H1 (cell line): ENCODE data around the gene SEC61B. TPM values are rescaled to one million over a fixed set of nuclear protein-coding genes. Genes with fewer than 3 reads are reported as not detected.

Experiments used
- CTCF ChIA-PET: fragments of 300-600 bp; sonication (Branson Sonifier 250); formaldehyde crosslinking; loops from one replicate; lab custom pipeline; 2021; ENCODE audit not compliant: partially characterized antibody; lab: Charles Lee
- POLR2A ChIA-PET: fragments of 300-600 bp; sonication (Branson Sonifier 250); formaldehyde crosslinking; loops from one replicate; lab custom pipeline; 2021; ENCODE audit warnings: inconsistent platforms; ENCODE audit not compliant: partially characterized antibody; lab: Charles Lee
- DNase-seq, 2 experiments: peaks; one replicate each; pipeline versions ENCODE4 v3.0.0 to v3.0.0-alpha.2; 2010 to 2022; ENCODE audit warnings: low spot score in 2 of 2, low read depth in 1 of 2, mixed read lengths in 1 of 2
- FAIRE-seq: peaks from 2 replicates; lab custom pipeline; 2011; peaks lifted over from hg19 to GRCh38; lab: Jason Lieb, UNC
- H2AFZ ChIP-seq: 2 replicates; pipeline ENCODE4 v1.8.1; 2012; ENCODE audit warnings: low read length, inconsistent platforms
- H2AK5ac ChIP-seq: 2 replicates; pipeline ENCODE4 v1.6.1; 2013; ENCODE audit warnings: low read depth, low read length
- H2BK120ac ChIP-seq: replicated peaks from 2 replicates; pipeline ENCODE3; 2013; ENCODE audit warnings: low read depth, low read length, inconsistent platforms
- H2BK12ac ChIP-seq: 2 replicates; pipeline ENCODE4 v1.6.1; 2013; ENCODE audit warnings: low read depth, low read length
- H2BK15ac ChIP-seq: 2 replicates; pipeline ENCODE4 v1.6.1; 2013; ENCODE audit warnings: low read length
- H2BK20ac ChIP-seq: 2 replicates; pipeline ENCODE4 v1.6.1; 2013; ENCODE audit warnings: low read length
- H2BK5ac ChIP-seq: 2 replicates; pipeline ENCODE4 v1.6.1; 2013; ENCODE audit warnings: low read depth, low read length
- H3K14ac ChIP-seq: 2 replicates; pipeline ENCODE4 v1.6.1; 2013; ENCODE audit warnings: inconsistent platforms; ENCODE audit not compliant: insufficient read length
- H3K18ac ChIP-seq: 2 replicates; pipeline ENCODE4 v1.6.1; 2013; ENCODE audit warnings: low read length; ENCODE audit errors: extremely low read depth
- H3K23ac ChIP-seq: 2 replicates; pipeline ENCODE4 v1.6.1; 2013; ENCODE audit warnings: inconsistent platforms; ENCODE audit not compliant: insufficient read length
- H3K23me2 ChIP-seq: 2 replicates; pipeline ENCODE4 v1.6.1; 2013; ENCODE audit warnings: low read depth, low read length
- H3K27ac ChIP-seq: 2 replicates; pipeline ENCODE4 v1.6.1; 2011; ENCODE audit warnings: low read depth, low read length, inconsistent platforms
- H3K27me3 ChIP-seq, 4 experiments: replicated peaks in 1 of 4; 1 replicate in 1 of 4; 2 replicates in 3 of 4; pipeline versions ENCODE4 v1.6.1 to v1.8.1; 2011 to 2013; ENCODE audit warnings: low read length in 3 of 4, mild to moderate bottlenecking in 3 of 4, inconsistent platforms in 2 of 4, mixed read lengths in 2 of 4, moderate library complexity in 1 of 4; ENCODE audit not compliant: control insufficient read depth in 3 of 4, insufficient read depth in 3 of 4; ENCODE audit errors: extremely low read depth in 1 of 4
- H3K36me3 ChIP-seq, 4 experiments: 2 replicates each; pipeline versions ENCODE4 v1.6.1 to v1.8.1; 2011 to 2013; ENCODE audit warnings: mild to moderate bottlenecking in 4 of 4, low read length in 3 of 4, moderate library complexity in 2 of 4, control low read depth in 1 of 4, inconsistent platforms in 1 of 4; ENCODE audit not compliant: insufficient read depth in 4 of 4, control insufficient read depth in 2 of 4
- H3K4ac ChIP-seq: replicated peaks from 2 replicates; pipeline ENCODE3; 2013; ENCODE audit warnings: low read length, low read depth, mixed read lengths, inconsistent platforms; ENCODE audit not compliant: insufficient read length
- H3K4me1 ChIP-seq, 4 experiments: replicated peaks in 1 of 4; 1 replicate in 1 of 4; 2 replicates in 3 of 4; pipeline versions ENCODE4 v1.6.1 to v1.8.1; 2011 to 2013; ENCODE audit warnings: low read length in 3 of 4, inconsistent platforms in 2 of 4, mixed read lengths in 1 of 4; ENCODE audit not compliant: insufficient read depth in 4 of 4, control insufficient read depth in 3 of 4
- H3K4me2 ChIP-seq, 2 experiments: 2 replicates each; pipeline versions ENCODE4 v1.6.1 to v1.8.1; 2011 to 2013; ENCODE audit warnings: low read depth in 2 of 2, low read length in 2 of 2, control low read depth in 1 of 2, inconsistent platforms in 1 of 2, mild to moderate bottlenecking in 1 of 2; ENCODE audit not compliant: insufficient read depth in 1 of 2
- H3K4me3 ChIP-seq, 4 experiments: fragments of 200-600, 300-600 bp in 1 of 4; sonication (generic), shearing (Covaris generic), sonication (Bioruptor Twin) in 1 of 4; 2 replicates each; pipeline versions ENCODE4 v1.5.1 to v1.8.1; 2011 to 2016; ENCODE audit warnings: low read length in 4 of 4, low read depth in 3 of 4, control low read depth in 2 of 4, inconsistent platforms in 2 of 4, mild to moderate bottlenecking in 2 of 4, mixed read lengths in 1 of 4, moderate library complexity in 1 of 4; ENCODE audit not compliant: insufficient read depth in 2 of 4; ENCODE audit errors: extremely low read depth in 1 of 4
- H3K56ac ChIP-seq: replicated peaks from 2 replicates; pipeline ENCODE3; 2013; ENCODE audit warnings: low read depth, mild to moderate bottlenecking, mixed read lengths, low read length, inconsistent platforms; ENCODE audit not compliant: insufficient read length
- H3K79me1 ChIP-seq: 2 replicates; pipeline ENCODE4 v1.6.1; 2013; ENCODE audit warnings: low read depth, low read length, control low read depth
- H3K79me2 ChIP-seq, 2 experiments: 2 replicates each; pipeline versions ENCODE4 v1.6.1 to v1.8.1; 2012 to 2013; ENCODE audit warnings: low read length in 2 of 2, mild to moderate bottlenecking in 2 of 2, inconsistent platforms in 1 of 2; ENCODE audit not compliant: insufficient read depth in 2 of 2, control insufficient read depth in 1 of 2
- H3K9ac ChIP-seq, 4 experiments: replicated peaks in 1 of 4; 1 replicate in 1 of 4; 2 replicates in 3 of 4; pipeline versions ENCODE4 v1.6.1 to v1.8.1; 2011 to 2013; ENCODE audit warnings: low read depth in 3 of 4, low read length in 3 of 4, control low read depth in 2 of 4, mild to moderate bottlenecking in 2 of 4, moderate library complexity in 2 of 4, inconsistent platforms in 1 of 4; ENCODE audit errors: extremely low read depth in 1 of 4
- H3K9me3 ChIP-seq, 2 experiments: 2 replicates each; pipeline versions ENCODE4 v1.6.1 to v1.8.1; 2012 to 2013; ENCODE audit warnings: mild to moderate bottlenecking in 2 of 2, moderate library complexity in 2 of 2, control low read depth in 1 of 2, inconsistent platforms in 1 of 2, low read depth in 1 of 2, low read length in 1 of 2, mixed read lengths in 1 of 2; ENCODE audit not compliant: insufficient read depth in 2 of 2
- H4K20me1 ChIP-seq, 2 experiments: replicated peaks in 1 of 2; 2 replicates each; pipeline versions ENCODE3 to v1.8.1; 2011 to 2013; ENCODE audit warnings: inconsistent platforms in 2 of 2, low read length in 2 of 2, mild to moderate bottlenecking in 1 of 2; ENCODE audit not compliant: insufficient read depth in 2 of 2, control insufficient read depth in 1 of 2
- H4K5ac ChIP-seq: 2 replicates; pipeline ENCODE4 v1.6.1; 2013; ENCODE audit warnings: low read length, low read depth, mixed read lengths, inconsistent platforms; ENCODE audit not compliant: insufficient read length
- H4K8ac ChIP-seq: 2 replicates; pipeline ENCODE4 v1.8.0; 2013; ENCODE audit warnings: mild to moderate bottlenecking, moderate library complexity, low read length, inconsistent platforms; ENCODE audit not compliant: insufficient read depth; ENCODE audit errors: extremely low read depth
- H4K91ac ChIP-seq: replicated peaks from 2 replicates; pipeline ENCODE3; 2013; ENCODE audit warnings: low read length, mixed read lengths, inconsistent platforms; ENCODE audit not compliant: insufficient read length
- KDM1A ChIP-seq: fragments of 200-600, 300-600 bp; sonication (generic); IDR thresholded peaks from 2 replicates; pipeline ENCODE4 v1.7.1; 2016; ENCODE audit warnings: mild to moderate bottlenecking, low read length, borderline replicate concordance
- WGBS, 2 experiments: shearing (Covaris generic) in 1 of 2; methylation state at CpG; one replicate each; pipeline versions ENCODE4 v1.1.6 to v1.1.7; 2013 to 2015; ENCODE audit warnings: low lambda C conversion rate in 2 of 2, mixed read lengths in 2 of 2, inconsistent platforms in 1 of 2, low coverage in 1 of 2, missing lambda C conversion rate in 1 of 2; ENCODE audit not compliant: insufficient replicate concordance in 2 of 2, insufficient coverage in 1 of 2, insufficient read length in 1 of 2; ENCODE audit errors: extremely low coverage in 1 of 2, missing lambda C conversion rate in 1 of 2; 5-methylcytosine and 5-hydroxymethylcytosine counted together
- polyA plus RNA-seq, 7 experiments: library from polyadenylated mRNA; depleted of rRNA in 3 of 7; stranded (reverse) in 5 of 7; unstranded in 2 of 7; fragments of >200 nt in 5 of 7; fragments of 200-250 nt in 2 of 7; gene quantifications; 1 replicate in 5 of 7; 2 replicates in 1 of 7; 4 replicates in 1 of 7; pipeline versions ENCODE4 v1.2.1 to v1.2.3, GENCODE V29; 2011 to 2013; ENCODE audit warnings: missing spikeins in 2 of 7, mixed read lengths in 2 of 7
- total RNA-seq: library from RNA; stranded (reverse); fragmentation: NEBNext Ultra II Directional; extraction: Animal tissue kit (Norgen Biotek cat#: 25700); gene quantifications from 2 replicates; pipeline ENCODE4 v1.2.1, GENCODE V29; 2021
- TF ChIP-seq, protein P1 (sequence below), 3 experiments: IDR thresholded peaks; 1 replicate in 2 of 3; 2 replicates in 1 of 3; pipeline versions ENCODE4 v1.5.1 to v1.6.1; 2011; ENCODE audit warnings: low read length in 3 of 3, mild to moderate bottlenecking in 3 of 3, inconsistent platforms in 2 of 3, low read depth in 1 of 3, moderate library complexity in 1 of 3; ENCODE audit not compliant: insufficient read depth in 1 of 3; ENCODE audit errors: control extremely low read depth in 1 of 3
- TF ChIP-seq, protein P2 (sequence below): IDR thresholded peaks from 2 replicates; pipeline ENCODE4 v1.6.1; 2012; ENCODE audit warnings: inconsistent platforms

SEC61B gene
- total and polyA plus RNA-seq, 2 of the 8 experiments (the other 6 are each of a cell fraction or from before 2014, with no cell fraction given): 155 to 379 TPM

DNA sequence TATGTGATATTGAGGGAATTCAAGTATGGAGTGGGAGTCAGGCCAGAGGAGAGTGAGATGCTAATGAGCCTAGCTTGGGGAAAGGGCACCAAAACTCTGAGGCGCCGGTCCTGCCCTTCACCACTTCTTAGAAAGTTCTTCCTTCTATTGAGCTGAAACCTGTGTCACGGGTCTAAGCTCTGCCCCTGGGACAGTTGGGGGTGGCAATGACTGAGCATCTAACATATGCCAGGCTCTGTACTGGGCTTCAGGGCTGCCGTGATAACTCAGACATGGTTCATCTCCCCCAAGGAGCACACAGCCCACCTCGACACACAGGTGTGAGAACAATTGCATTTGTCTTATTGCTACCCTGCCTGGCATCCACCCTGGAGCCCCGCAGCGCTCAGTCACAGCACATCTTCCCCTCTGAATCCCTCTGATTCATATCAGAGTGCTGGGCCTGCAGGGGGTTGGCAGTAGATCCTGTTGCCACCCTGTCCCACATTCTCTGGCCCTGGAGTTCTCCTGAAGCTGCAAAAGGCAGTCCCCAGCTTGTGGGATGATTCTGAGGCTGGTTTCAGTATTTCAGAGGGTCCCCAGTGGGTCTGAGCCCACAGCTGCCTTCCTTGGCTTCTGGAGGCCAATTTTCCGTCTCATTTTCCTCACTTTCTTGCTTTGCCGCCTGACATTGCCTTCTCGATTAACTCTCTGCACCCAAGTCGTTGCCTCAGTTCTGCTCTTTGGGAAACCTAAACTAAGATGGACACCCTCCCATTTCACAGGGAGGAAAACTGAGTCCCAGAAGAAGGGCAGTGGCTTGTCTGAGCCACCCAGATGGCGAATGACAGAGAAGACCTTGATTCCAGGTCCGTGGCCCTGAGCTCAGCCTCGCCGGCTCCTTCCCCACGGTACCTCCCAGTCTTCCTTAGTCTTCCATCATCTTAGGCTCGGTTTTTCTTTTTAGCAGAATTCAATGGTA lies 42.9 kb upstream of the SEC61B start:
- Histone ChIP-seq H2BK5ac (no peak overlapping the region), H3K79me1 (no peaks in the 10 kb centered on the region), H3K79me2 (no peaks in the 10 kb centered on the region), H3K23me2 (no peaks in the 10 kb centered on the region), H2AFZ (0 out of 2 replicates have a peak overlapping the region, but pooled peaks have one; percentile 9), H3K9ac (no peak overlapping the region), H3K56ac (no peak overlapping the region), H3K23ac (no peak overlapping the region), H3K27ac (no peak overlapping the region), H4K8ac (no peak overlapping the region), H4K20me1 (no peaks in the 10 kb centered on the region), H3K14ac (no peak overlapping the region), H2BK12ac (0 out of 2 replicates have a peak overlapping the region, but pooled peaks have one; percentile 50), H2AK5ac (no peak overlapping the region), H3K4me2 (no peak overlapping the region), H3K9me3 (no peaks in the 10 kb centered on the region), H4K5ac (no peak overlapping the region), H2BK120ac (no peak overlapping the region), H2BK20ac (no peak overlapping the region), H3K18ac (no peak overlapping the region), H3K27me3 (no peaks in the 10 kb centered on the region), H3K4ac (no peak overlapping the region), H4K91ac (no peak overlapping the region), H3K36me3 (no peaks in the 10 kb centered on the region), H3K4me1 (0 out of 7 replicates have a peak, but pooled peaks cover 0 to 2% (median 0%) of the 10 kb centered on the region in 4 experiments), H2BK15ac (no peak overlapping the region), H3K4me3 (no peak overlapping the region)
- POLR2A ChIA-PET: interaction anchor here (0.6 kb wide), 1 partner anchor 44 kb away, joined by 3 read pairs; no protein-coding TSS in a partner anchor
- FAIRE-seq (no peak), DNase-seq (no peak)
- WGBS, 2 experiments: 89% methylated on average over 17 of the region's 17 CpGs; no CpG with 5 or more reads in 1 of the 2 experiments
- CTCF ChIA-PET: interaction anchor here (0.7 to 2.6 kb wide), 6 partner anchors 9 to 1087 kb away, joined by 3 to 11 read pairs (median 3); no protein-coding TSS in a partner anchor
- TF ChIP-seq KDM1A: 0 out of 2 replicates have a peak, but pooled peaks have one; percentile 21
- TF ChIP-seq, protein P1, sequence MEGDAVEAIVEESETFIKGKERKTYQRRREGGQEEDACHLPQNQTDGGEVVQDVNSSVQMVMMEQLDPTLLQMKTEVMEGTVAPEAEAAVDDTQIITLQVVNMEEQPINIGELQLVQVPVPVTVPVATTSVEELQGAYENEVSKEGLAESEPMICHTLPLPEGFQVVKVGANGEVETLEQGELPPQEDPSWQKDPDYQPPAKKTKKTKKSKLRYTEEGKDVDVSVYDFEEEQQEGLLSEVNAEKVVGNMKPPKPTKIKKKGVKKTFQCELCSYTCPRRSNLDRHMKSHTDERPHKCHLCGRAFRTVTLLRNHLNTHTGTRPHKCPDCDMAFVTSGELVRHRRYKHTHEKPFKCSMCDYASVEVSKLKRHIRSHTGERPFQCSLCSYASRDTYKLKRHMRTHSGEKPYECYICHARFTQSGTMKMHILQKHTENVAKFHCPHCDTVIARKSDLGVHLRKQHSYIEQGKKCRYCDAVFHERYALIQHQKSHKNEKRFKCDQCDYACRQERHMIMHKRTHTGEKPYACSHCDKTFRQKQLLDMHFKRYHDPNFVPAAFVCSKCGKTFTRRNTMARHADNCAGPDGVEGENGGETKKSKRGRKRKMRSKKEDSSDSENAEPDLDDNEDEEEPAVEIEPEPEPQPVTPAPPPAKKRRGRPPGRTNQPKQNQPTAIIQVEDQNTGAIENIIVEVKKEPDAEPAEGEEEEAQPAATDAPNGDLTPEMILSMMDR (IDR thresholded peaks at IDR 0.05; ENCODE audit: control extremely low read depth in 1 of 3, insufficient read depth in 1 of 3, low read depth in 1 of 3, low read length in 3 of 3): no peak
- TF ChIP-seq, protein P2, sequence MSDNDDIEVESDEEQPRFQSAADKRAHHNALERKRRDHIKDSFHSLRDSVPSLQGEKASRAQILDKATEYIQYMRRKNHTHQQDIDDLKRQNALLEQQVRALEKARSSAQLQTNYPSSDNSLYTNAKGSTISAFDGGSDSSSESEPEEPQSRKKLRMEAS: no peak
